Measurements from ENCODE around the gene GGTA1.

Gene GGTA1

DNA sequence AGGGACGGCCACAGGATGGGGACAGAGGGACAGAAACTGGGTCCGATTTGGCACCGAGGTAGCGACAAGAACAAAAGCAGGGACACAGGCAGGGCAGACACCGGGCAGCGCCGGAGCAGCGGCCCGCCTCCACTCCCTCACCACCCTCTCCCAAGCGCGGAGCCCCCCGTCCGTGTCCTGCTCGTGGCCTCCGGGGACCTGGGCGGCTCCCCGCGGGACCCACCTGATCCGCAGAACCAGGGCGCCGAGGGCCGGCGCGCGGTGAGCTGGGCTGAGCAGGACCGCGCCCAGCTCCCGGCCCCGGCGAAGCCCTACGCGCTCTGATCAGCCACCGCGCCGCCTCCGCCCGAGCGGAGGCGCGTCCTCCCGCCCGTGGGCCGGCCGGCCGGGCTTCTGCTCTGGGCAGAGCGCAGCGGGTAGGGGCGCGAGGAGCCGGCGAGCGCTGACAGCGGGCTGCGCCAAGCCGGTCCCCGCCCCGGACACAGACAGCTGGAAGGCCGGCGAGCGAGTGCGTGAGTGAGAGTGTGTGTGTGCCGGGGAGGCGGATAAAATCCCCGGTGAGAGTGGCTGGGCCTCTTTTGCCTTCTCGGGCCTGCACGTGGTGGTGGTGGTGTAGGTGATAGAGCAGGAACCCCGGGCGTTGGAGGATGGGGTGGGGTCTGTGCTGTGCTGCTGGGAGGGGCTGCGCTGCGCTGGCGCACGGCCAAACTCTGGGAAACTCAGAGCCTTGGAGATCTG is at the start of gene GGTA1:
GGTA1 (minus strand) TSS at position 418 of the 738 bp plus-strand sequence. CDS start 31,922 bp downstream, outside the sequence.
- H3K27ac Mint-ChIP-seq, result peak within 1 kb of the TSS in 2 of 3 experiments; percentile 57 to 58
- peaks cover 66% of the 10 kb centered on the region for H3K27me3 Mint-ChIP-seq (ENCODE audit: low read depth)
- peak within 1 kb of the TSS; percentile 86 to 93 (median 87) for H3K4me3 Mint-ChIP-seq
- H3K4me1 Mint-ChIP-seq, result peaks cover 30% of the 10 kb centered on the region
- peaks cover 3% of the 10 kb centered on the region for H3K9me3 Mint-ChIP-seq
- H3K36me3 Mint-ChIP-seq (ENCODE audit: low read depth), result peaks cover 4% of the 10 kb centered on the region
- TF ChIP-seq, protein P1, sequence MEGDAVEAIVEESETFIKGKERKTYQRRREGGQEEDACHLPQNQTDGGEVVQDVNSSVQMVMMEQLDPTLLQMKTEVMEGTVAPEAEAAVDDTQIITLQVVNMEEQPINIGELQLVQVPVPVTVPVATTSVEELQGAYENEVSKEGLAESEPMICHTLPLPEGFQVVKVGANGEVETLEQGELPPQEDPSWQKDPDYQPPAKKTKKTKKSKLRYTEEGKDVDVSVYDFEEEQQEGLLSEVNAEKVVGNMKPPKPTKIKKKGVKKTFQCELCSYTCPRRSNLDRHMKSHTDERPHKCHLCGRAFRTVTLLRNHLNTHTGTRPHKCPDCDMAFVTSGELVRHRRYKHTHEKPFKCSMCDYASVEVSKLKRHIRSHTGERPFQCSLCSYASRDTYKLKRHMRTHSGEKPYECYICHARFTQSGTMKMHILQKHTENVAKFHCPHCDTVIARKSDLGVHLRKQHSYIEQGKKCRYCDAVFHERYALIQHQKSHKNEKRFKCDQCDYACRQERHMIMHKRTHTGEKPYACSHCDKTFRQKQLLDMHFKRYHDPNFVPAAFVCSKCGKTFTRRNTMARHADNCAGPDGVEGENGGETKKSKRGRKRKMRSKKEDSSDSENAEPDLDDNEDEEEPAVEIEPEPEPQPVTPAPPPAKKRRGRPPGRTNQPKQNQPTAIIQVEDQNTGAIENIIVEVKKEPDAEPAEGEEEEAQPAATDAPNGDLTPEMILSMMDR (IDR thresholded peaks at IDR 0.05; ENCODE audit: unreplicated experiment in 3 of 3), result no peak

DNA sequence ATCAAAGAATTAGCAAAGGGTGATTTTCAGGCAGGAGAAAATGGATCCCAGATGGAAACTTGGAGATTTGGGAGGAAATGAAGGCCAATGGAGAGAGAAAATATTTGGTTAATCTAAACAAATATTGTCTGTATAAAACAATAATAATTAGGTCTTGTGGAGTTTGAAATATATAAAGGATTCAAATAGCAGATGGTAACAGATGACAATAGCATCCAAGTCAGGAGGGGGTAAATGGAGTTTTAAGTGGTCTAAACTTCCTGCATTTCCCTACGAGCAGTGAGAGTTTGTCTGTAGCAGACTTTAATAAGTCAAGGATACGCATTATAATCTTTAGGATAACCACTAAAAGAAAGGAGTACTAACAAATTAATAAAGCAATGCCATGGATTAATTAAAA is 49.0 kb upstream of the GGTA1 start:
- no peak overlapping the region for H3K27ac Mint-ChIP-seq
- TF ChIP-seq, protein P1 (IDR thresholded peaks at IDR 0.05; ENCODE audit: unreplicated experiment in 3 of 3), result no peak
- H3K4me1 Mint-ChIP-seq, result peaks cover 7% of the 10 kb centered on the region
- H3K36me3 Mint-ChIP-seq (ENCODE audit: low read depth), result no peaks in the 10 kb centered on the region
- H3K9me3 Mint-ChIP-seq, result no peaks in the 10 kb centered on the region
- H3K4me3 Mint-ChIP-seq, result no peak overlapping the region
- peaks cover 9% of the 10 kb centered on the region for H3K27me3 Mint-ChIP-seq (ENCODE audit: low read depth)

DNA sequence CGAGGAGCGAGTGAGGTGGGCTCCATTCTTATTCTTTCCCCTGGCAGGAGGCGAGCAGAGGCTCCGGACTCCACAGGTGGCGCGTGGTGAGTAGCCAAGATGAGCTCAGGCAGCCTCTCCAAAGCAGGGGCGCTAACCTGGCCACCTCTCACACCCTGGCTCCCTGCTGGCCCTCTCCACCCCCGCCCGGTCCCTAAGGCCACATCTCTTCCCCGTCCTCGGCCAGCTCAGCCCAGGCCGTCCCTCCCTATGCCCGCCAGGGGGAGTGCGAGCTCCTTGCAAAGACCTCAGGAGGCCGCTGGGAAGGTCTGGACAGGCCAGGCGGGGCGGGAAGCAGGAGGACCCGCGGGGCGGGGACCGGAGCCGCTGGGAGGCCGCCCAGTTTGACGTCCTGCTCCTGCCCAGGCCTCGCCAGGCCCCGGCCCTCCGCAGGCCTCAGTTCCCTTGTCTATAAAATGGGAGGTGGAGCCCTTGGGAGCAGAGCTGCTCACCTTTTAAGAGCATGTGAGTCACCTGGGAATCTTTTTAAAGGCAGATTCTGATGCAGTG is 46.3 kb upstream of the GGTA1 start:
- Mint-ChIP-seq H3K4me3 (peak overlapping the region; percentile 14 to 26 (median 23)), H3K9me3 (no peaks in the 10 kb centered on the region), H3K4me1 (peaks cover 7% of the 10 kb centered on the region), H3K27me3 (ENCODE audit: low read depth) (peaks cover 5% of the 10 kb centered on the region), H3K36me3 (ENCODE audit: low read depth) (no peaks in the 10 kb centered on the region), H3K27ac (no peak overlapping the region)
- TF ChIP-seq, protein P1 (IDR thresholded peaks at IDR 0.05; ENCODE audit: unreplicated experiment in 3 of 3), result peak; percentile 94 to 99 (median 96)

DNA sequence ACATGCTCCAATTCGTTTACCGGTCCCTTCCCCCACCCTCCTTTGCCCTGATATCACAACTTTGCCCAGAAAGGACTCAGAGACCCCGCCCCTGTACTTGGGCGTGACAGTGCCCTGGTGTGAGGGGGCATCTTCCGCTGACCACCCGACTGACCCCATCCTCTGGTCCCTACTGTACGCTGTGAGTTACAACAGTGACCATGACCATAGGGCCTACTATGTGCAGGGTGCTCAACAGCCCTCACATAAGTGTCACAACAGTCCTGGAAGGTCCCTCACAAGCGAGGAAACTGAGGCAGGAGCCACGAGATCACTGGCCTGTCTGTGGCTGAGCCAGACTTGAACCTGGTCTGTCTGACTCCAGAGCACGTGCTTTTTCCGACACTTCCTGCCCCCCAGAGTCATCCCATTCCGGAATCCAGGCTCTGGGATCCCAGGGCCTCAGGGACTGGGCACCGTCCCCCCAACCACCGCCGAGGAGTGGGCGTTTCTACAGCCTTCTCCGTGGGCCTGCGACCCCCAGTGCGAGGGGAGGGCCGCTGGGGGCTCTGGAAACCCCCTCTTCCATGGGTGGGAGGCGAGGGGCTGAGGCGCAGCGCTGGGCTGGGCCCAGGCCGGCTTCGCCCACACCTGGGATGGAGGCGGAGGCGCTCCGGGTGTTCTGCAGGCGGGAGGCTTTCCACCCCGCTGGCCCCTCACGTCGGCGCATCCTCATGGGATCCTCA is 45.7 kb upstream of the GGTA1 start:
- Mint-ChIP-seq H3K27me3 (ENCODE audit: low read depth) (peaks cover 6% of the 10 kb centered on the region), H3K27ac (no peak overlapping the region), H3K9me3 (no peaks in the 10 kb centered on the region), H3K36me3 (ENCODE audit: low read depth) (no peaks in the 10 kb centered on the region), H3K4me3 (no peak overlapping the region), H3K4me1 (peaks cover 5% of the 10 kb centered on the region)
- TF ChIP-seq, protein P1 (IDR thresholded peaks at IDR 0.05; ENCODE audit: unreplicated experiment in 3 of 3), result no peak

DNA sequence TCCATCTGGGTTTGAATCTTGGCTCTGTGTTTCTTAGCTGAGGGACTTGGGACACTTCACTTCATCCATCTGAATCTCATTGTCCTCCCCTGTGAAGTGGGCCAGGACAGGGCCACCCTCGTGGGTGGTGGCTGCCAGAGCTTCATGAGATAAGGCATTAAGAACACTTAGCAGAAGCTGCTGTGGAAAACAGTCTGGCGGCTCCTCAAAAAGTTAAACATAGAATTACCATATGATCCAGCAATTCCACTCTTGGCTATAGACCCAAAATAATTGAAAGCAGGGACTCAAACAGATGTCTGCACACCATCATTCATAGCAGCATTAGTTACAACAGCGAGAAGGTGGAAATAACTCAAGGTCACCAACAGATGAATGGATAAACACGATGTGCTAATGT is 42.4 kb upstream of the GGTA1 start:
- H3K4me3 Mint-ChIP-seq, result no peak overlapping the region
- peak overlapping the region in 1 of 3 experiments; percentile 16 for H3K27ac Mint-ChIP-seq
- peaks cover 9% of the 10 kb centered on the region for H3K27me3 Mint-ChIP-seq (ENCODE audit: low read depth)
- peaks cover 5% of the 10 kb centered on the region for H3K4me1 Mint-ChIP-seq
- H3K9me3 Mint-ChIP-seq, result no peaks in the 10 kb centered on the region
- TF ChIP-seq, protein P1 (IDR thresholded peaks at IDR 0.05; ENCODE audit: unreplicated experiment in 3 of 3), result no peak
- no peaks in the 10 kb centered on the region for H3K36me3 Mint-ChIP-seq (ENCODE audit: low read depth)
